Left colon (tissue), 2 donors: ENCODE results near the gene EIF3A. TPM values are rescaled to one million over a fixed set of nuclear protein-coding genes. Genes with fewer than 3 reads are reported as not detected.
A peak's percentile ranks its signal among the peaks of the same experiment; 100 is the strongest.

Experiments used
- ATAC-seq: fragments of 200-7000 bp; cut with Tn5 transposase; one replicate; pipeline ENCODE4 v1.9.1; 2020; ENCODE audit warnings: mild to moderate bottlenecking, moderate library complexity
- DNase-seq, 2 donors: peaks; one replicate each; pipeline ENCODE4 v3.0.0-alpha.2; 2020
- intact Hi-C, 2 donors: fragments of 100-400 bp; cut with DNase I in 1 of 2; cut with micrococcal nuclease in 1 of 2; formaldehyde crosslinking; loops; one replicate each; pipeline versions ENCODE4 v1.11.2 to v1.14.0; 2022; cut with DNase I, micrococcal nuclease
- total RNA-seq, 2 donors: library from RNA; stranded (reverse); fragmentation: NEBNext Ultra II Directional; extraction: Animal tissue kit (Norgen Biotek cat#: 25700); gene quantifications; one replicate each; pipeline ENCODE4 v1.2.1, GENCODE V29; 2021
- donor health status: DM: no; HTN: no; CAD: no.
- donor health status: DM: yes; HTN: yes; CAD: no.

The EIF3A gene
- total RNA-seq, 2 donors from 2014 or later, result 98.2 to 119 TPM

DNA sequence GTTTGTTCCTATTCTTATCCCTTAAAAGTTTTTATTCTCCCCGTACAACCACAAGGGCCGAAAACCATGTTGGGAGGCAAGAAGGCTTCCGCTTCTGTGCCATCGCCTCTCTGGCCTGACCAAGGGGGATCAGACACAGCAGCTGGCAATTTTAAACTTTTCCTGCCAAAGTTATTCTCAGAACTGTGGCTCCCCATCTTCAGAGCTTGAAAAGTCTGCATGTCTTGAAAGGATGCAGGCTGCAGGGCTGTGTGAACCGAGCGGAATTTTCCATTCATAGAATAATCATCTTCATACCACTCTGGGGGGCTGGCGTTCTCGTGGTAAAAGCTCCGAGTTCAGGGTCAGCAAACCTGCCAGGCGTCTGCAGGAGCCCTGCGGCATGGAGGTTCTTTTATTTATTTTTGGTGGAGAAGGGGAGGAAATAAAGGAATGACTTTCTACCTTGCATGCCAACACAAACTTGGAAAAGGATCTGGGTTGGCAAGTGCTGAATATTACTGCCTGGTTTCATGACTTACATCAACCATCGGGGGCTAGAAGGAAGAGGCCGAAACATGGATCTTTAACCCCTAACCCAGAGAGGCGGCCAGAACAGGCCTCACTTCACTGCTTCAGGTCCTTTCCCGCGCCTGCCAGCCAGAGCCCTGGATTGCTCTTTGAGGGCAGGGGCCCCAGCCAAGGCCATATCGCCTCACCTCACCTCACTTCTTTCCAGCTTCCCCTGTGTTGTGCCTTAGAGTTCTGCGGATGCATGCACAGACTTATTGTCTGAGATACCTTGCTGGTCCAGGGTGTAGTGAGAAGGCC is 54.1 kb downstream of the EIF3A start:
- no peak for DNase-seq

DNA sequence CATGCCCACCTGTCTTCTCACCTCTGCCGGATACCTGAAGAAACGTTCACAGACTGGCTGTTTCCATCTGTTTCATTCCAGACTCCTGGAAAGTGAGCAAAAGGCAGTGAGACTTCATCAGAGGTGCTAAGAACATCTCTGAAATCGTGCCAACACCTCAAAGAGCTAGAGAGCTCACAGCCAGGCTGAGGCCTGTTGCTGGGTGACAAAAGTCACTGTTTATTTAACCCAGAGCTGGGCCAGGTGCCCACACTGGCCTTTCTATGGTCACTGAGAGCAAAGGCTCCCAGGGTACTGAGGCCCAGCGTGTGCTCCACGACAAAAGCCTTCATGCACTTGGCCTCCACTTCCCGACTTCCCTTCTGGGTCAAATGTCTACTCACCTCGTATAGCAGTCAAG is 54.8 kb downstream of the EIF3A start:
- DNase-seq, result no peak
- intact Hi-C loops, result no loop called here
- no peak for ATAC-seq

More for the DNA sequence above, 54.1 kb downstream of the EIF3A start:
- intact Hi-C loops, result no loop called here
- ATAC-seq, result no peak

DNA sequence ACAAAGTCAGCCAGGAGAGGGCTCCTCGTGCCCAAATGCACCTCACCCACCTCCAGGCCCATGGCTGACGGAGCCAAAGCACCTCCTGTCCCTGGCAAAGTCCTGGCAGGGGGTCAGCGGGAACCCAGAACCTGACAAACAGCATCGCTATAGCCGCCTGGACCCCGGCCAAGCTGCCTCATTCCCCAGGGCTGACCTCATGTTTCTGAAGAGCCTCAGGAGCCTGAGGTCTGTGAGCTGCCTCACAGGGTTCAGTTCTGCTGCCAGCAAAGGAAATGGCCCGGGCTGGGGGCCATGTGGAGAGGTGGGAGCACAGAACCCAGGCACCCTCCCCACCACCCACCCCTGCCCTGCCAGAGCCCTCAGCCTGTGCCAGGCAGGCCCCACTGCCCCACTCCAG is 55.3 kb downstream of the EIF3A start:
- peak; percentile 25 to 62 for DNase-seq
- ATAC-seq, result no peak
- intact Hi-C loops, result no loop called here

DNA sequence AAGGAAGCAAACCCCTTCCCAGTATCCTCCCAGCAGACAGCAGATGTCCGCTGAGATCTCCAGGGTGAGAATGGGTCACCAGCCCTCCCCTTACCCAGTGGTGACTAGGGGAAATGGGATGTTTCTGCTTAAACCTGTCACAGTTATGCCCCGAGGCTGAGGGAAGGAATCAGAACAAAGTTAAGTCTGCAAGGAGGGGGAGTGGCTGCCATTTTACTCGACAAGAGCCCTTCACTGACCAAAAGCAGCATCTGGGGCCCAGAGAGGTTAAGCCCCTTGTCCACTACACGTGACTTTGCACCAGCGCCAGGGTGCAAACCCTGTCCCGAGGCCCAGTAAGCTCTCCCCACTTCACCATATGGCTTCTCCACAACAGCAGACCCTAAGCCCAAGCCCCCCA is 55.7 kb downstream of the EIF3A start:
- intact Hi-C loops, result no loop called here
- DNase-seq (no peak), ATAC-seq (no peak)

DNA sequence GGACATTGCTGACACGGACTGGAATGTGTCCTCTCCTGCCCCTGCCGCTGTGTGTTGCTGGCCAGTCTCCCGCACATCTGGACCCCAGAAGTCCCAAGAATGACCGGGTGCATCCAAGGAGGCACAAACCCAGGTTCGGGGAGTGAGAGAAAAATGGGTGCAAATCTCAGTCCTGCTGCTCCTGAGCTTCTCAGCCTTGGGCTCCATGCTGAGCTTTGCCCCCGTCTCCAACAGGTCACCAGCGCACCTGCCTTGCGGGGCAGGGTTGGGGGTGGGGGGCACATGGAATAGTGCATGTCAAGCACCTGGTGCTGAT is 57.1 kb downstream of the EIF3A start:
- ATAC-seq (no peak), DNase-seq (no peak)
- intact Hi-C loops, result no loop called here

- no peak for DNase-seq
- ATAC-seq, result no peak
- intact Hi-C loops, result no loop called here
Measured at GRCh38 chr10:119022846-119023552, 57.6 kb downstream of the EIF3A start.

GRCh38 chr10:119020627-119020946 is 60.0 kb downstream of the EIF3A start:
- ATAC-seq (peak; percentile 50), DNase-seq (no peak)
- intact Hi-C loops, result no loop called here

DNA sequence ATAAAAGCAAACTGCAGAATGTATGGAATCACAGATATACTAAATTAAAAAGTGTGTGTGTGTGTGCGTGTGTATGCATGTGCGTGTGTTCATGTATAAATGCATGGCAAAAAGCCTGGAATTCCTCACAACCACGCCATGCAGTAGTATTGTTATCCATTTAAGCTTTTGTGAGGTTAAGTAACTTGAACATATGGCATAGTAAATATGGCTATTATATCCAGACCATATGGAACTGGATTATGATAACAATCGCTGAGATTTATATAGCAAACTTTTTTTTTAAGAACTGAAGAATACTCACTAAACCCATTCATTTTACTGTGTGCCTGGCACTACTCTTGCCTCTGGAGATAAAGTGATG is 73.4 kb downstream of the EIF3A start:
- no peak for ATAC-seq

DNA sequence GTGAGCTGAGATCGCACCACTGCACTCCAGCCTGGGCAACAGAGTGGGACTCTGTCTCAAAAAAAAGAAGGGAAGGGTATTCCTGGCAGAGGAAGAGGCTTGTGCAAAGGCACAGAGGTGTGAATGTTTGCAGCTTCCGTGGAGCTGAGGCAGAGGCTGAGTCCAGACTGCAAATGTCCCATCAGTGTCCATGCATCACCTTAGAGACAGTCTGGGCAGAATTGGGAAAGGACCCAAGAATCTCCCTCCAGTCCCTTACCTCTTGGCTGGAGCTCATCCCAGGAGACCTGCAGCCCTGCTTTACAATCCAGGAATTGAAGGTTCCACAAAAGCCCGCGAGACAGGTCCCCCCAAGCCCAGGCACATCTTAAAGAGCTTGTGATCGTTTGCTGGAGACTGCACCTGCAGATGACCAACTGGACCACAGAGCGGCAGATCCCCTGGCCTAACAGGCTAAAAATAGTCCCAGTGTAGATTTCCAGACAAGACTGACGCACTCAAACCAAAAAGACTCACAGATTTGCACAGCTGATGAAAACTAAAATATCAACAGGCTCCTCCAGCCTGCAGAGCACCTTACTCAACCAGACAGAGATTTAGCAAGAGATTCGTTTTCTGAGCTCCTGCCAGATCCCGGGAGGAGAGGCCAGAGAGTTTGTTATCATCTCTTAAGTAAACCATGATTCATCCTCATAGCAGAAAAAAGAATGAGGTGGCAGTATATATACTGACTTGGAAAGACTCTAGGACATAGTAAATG is 74.0 kb downstream of the EIF3A start:
- ATAC-seq, result peak; percentile 58
- peak; percentile 26 to 58 for DNase-seq
- intact Hi-C loops, result no loop called here

More for the DNA sequence above, 73.4 kb downstream of the EIF3A start:
- intact Hi-C loops, result no loop called here
- no peak for DNase-seq

DNA sequence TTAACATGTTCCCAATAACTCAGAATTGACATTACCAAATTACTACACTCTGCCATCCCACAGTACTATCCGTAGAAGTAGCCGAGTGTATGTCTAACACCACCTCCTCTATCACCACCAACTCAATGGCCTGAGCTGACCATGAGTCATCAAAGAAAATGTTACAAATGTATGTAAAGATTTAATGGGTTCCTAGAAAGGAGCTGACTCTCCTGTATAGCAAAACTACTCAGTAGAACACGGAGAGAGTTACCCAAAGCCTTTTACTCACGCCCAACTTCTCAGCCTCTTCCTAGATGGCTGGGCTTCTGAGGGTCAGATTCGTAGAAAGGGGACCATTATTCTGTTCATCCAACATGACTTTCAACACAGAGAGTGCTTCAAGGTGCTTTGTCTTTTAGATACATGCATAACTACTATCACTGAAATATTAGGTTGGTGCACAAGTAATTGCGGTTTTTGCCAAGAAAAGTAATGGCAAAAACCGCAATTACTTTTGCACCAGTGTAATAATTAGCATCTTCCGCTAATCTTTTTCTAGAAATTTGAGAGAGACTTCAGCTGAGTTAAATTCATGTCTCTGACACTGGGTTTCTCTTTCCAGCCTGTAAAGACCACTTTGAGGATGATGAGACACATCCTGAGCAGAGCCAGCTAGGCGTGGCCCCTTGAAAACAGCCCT is 75.1 kb downstream of the EIF3A start:
- ATAC-seq (no peak), DNase-seq (no peak)
- intact Hi-C loops, result no loop called here

DNA sequence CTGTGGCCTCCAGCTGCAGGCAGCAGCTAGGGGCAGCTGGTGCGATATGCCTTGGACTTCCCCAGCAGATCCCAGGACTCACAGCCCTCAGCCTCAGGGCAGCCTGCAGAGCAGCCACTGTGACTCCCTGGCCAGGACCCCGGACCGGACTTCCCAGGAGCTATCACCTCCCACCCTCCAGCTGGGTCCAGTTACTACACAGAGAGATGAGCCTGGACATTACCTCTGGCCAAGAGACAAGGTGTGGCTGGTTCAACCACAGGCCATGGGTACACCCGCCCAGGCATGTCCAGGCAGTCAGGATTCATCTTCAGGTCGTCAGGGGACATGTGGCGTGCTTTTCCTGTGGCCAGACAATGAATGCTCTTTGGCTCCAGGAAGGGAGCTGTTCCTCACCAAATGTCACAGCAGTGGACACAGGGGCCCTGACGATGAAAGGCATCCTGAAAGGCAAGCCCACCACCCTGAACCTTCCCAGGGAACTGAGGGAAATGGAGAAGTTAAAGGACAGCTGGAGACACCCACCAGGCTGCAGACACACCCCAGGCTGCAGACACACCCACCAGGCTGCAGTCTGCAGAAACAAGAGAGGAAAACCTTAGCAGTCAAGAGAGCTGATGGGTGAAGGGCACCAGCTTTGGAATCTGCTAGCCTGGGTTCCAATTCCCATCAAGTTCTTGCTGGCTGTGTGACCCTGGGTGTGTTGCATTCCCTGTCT is 76.9 kb downstream of the EIF3A start:
- DNase-seq (no peak), ATAC-seq (no peak)
- intact Hi-C loops, result no loop called here

- intact Hi-C loops, result no loop called here
- ATAC-seq (no peak), DNase-seq (no peak)
Measured at GRCh38 chr10:119001717-119002500, 78.7 kb downstream of the EIF3A start.

GRCh38 chr10:118998183-118998582 is 82.4 kb downstream of the EIF3A start:
- ATAC-seq (no peak), DNase-seq (no peak)
- intact Hi-C loops, result no loop called here

- intact Hi-C loops, result no loop called here
- ATAC-seq (no peak), DNase-seq (no peak)
Measured at GRCh38 chr10:118997379-118997778, 83.2 kb downstream of the EIF3A start.

GRCh38 chr10:118995739-118996138 is 84.9 kb downstream of the EIF3A start:
- no peak for ATAC-seq
- intact Hi-C loops, result no loop called here

DNA sequence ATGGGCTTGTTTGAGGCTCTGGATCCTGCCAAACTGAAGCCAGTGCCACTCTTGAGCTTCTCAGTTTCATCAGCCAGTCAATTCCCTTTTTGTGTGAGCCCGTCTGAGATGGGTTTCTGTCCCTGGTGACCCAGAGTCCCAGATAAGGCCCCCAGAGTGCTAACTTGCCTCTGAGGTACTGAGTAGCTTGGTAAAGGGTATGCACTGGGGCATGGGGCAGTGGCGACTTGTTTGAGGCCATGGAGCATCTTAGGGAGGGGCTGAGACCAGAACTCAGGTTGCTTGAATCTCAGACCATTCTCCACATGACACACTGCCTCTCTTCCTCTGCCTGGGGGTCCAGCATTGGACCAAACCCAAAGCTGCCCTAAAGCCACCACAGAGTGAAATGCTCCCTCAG is 86.3 kb downstream of the EIF3A start:
- DNase-seq, result no peak
- intact Hi-C loops, result no loop called here
- no peak for ATAC-seq

More at GRCh38 chr10:118995739-118996138, 84.9 kb downstream of the EIF3A start:
- DNase-seq, result no peak

DNA sequence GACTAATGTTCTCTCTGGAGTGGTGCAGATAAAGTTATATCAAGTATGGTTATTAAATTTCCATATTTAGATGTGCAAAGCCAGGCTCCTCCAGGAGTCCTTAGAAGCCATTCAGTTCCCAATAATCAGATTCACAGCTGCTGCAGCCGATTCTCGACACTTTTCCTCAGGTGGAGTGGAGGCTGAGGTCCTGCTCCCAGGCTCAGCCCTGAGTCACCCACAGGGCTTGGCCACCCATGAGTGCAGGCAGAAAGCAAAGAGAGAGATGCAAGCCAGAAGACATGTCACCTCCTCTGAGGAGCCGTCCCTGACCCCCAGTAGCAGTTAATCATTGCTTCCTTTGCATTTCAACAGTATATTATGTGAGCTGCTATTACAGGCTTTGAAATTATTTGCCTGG is 87.4 kb downstream of the EIF3A start:
- intact Hi-C loops, result no loop called here
- DNase-seq, result no peak
- no peak for ATAC-seq

- intact Hi-C loops, result no loop called here
- ATAC-seq (no peak), DNase-seq (no peak)
Measured at GRCh38 chr10:118992496-118992895, 88.1 kb downstream of the EIF3A start.
